NCI-H226 (cell line): Measurements from ENCODE around the gene PARD3B.
A peak's percentile ranks its signal among the peaks of the same experiment; 100 is the strongest.

ENCODE experiments used
- DNase-seq: peaks from one replicate; pipeline ENCODE4 v3.0.0-alpha.2; 2015

The PARD3B gene

DNA sequence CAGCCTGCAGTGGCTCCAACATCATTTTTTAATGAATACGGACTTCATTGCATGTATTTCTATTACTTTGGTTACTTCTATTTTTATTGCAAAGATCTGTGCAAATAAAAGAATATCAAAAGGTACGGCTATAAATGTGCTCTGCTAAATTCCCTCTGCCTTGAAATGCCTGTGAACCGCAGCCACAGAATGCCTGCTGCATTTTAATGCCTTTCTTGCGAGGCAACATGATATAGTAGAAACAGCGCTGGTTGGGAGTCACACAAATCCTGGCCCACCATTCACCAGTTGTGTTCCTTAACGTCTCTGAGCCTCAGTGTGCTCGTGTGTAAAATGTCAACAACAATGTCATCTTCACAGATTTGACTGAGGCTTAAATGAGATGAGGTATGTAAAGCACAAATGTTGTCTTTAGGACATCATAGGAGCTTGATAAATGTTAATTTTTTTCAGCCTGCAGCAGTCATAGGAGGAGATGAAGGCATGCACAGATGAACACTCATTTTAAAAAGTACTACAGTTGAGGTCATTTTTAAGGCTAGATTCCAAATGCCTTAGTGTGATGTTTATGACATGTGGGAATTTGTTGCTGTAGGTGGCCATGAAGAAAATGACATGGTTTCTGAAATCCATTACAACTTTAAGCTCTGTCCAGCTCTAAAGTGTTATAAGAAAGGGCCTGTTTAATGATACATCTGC lies 949.4 kb downstream of the PARD3B start:
- no peak for DNase-seq

DNA sequence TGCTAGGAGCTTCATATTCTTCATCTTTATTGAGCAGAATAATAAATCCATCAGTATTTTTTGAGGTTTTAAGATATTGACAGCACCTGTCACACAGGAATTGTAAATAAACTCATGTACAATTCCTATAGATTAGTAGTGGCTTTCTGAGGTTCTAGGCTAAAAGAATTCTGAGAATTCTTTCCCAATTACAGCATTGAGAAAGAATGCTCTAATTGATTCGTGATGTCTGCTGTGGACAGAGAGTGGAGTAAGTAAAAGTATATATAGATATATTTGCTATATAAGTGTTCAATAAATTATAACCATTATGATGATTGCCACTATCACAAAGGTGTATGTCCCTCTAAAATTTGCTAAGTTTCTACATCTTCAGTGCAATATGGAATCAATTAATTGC lies 950.5 kb downstream of the PARD3B start:
- no peak for DNase-seq

DNA sequence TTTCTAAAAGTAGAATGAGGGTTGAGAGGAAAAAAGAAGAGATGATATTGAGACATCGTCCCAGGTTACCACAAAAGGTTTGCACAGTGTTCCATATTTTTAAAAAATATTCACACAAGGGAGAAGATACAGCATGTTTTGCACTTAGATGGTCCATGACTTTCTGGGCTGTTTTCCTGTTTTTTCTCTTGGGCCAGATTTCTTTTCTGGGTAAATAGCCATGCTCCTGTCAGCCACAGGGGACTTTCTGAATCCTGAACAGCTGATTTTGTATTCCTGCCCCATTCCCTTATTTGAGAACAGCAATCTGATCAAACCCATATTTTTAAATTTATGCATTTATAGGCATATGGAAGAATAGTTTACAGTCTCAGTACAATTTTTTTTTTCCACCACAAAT lies 951.1 kb downstream of the PARD3B start:
- DNase-seq = no peak

DNA sequence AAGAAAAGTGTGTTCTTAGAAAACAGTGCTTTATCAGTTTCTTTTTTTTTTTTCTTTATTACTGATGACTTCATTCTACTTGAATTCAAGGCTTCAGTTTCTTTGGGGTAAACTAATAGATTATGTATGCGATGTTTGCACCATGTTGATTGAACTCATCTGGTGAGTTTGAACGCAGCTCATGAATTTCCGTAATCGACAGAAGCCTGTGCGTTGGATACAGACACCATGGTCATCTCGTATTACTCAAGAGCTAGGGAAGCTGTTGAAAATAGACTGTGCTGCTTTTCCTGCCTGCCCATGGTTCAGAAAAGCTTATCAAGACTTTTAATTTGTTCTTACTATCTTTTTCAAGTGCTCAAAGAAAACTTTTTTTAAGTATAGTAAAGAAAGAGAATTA lies 951.5 kb downstream of the PARD3B start:
- no peak for DNase-seq

DNA sequence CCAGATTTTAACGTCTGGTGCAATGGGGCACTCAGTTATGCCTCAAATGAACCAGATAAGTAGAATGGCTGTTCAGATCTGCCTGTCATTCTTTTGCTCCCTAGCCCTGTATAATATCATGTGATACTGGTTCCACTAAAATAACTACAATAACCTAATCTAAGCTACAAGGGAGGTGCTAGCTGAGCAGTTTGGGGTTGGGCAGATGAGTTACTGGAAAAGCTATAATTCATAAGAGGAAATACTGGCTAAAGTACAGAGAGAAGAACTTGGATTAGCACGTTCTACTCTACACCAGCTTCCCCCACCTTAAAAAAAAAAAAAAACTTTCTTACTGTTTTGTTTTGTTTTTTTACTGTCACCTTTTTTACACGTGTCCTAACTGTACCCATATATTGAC lies 953.7 kb downstream of the PARD3B start:
- DNase-seq = no peak

DNA sequence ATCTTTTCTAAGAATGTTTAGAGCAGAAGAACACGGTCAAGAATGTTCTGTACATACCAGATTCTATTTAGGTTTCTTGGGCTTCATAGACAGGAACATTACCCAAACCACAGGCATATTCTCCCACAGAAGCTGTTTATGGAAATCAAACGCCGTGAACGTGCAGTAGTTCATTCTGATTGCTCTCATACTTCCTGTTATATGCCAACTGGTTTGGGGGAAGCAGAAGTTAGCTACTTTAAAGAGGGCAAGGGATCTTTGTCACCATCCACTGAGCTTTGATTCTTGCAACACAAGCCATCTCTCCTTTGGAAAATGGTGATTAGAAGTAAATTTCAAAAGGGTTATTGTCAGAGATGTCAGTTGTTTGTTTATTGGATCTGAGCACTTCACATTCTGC lies 954.8 kb downstream of the PARD3B start:
- no peak for DNase-seq

DNA sequence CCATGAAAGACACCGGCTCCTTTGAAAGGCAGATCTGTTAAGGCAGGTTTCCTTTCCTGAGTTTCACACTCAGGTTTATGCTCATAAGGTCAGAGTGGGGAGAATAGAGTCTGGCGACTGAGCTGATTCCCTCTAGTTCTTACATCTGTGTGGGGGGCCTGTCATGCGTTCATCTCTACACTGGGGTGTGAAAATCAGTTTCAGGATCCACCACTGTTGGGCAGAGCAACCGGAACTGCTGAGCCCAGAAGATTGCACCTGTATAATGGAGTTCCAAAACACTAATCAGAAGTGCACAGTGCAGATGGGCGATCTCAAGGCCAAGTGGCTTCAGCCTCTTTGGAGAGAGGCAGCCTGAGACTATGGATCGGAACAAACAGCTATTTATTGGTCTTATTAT lies 955.7 kb downstream of the PARD3B start:
- DNase-seq = no peak

DNA sequence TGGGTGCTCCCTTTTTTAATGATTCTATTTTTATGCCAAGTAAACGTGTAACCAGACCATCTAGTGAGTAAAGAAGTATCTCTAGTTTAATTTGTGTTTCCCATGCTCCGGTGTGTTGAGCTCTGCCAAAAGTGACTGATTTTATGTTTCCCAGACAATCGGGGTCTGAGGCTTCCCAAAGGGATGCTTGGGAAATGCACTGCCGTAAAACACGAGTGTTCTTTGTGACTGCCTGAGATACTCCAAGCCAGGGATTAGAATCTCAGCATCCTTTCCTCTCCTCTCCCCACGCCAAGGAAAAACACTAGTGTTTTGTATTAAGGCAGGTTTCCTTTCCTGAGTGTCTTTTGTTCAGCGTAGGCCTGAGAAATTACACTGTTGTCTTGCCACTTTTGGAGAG lies 956.6 kb downstream of the PARD3B start:
- no peak for DNase-seq

DNA sequence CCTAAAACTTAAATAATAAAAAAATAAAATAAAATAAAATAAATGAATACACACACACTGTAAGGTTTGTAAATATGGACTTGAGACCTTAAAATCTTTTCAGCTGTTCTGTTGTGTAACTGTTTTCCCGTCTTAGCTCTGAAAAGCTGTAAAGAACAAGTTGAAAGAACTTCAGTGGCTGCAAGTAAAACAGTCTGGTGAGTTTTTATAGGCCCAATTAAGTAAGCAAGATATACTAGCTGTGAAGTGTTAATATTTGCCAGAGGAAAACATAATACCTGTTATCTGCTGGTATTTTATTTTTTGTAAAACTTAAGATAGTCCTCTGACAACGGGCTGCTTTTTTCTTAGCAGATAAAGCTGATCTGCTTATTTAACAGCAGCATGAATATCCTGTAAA lies 960.1 kb downstream of the PARD3B start:
- DNase-seq = no peak

DNA sequence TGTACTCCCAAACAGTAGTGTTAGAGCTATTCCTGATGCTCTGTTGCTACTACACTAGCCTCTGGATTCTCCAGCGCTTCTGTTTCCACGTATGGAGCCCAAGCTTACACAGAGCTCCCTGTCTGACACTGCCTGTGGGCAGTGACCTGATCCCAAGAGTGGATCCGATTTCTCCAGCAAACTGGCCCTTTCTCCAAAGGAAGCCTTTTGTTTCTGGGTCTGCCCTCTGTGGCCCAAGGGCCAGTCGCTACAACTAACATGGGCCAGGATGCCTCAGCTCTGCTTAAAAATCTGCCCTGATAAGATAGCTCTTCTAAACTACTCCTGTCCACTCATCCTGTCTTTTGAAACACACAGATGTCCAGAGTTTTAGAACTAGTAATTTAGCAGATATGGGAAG lies 964.4 kb downstream of the PARD3B start:
- no peak for DNase-seq

DNA sequence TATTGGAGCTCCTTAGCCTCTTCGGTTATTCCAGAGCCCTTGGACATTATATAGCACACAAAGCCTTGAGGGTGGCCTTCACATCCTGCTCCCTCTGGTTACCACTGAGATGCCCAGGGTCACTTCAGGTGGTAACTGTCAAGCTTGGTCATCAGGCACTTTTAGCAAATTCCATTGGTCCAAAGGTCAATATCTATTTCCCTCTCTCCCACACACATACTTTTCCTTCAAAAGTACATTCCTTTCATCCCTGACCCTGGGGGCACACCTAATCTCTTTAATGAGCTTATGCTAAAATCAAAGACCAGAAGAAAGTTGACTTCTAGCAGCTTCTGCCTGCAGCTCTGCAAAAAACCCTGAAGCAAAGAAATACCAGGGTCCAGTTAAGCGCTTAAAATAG lies 965.1 kb downstream of the PARD3B start:
- no peak for DNase-seq

DNA sequence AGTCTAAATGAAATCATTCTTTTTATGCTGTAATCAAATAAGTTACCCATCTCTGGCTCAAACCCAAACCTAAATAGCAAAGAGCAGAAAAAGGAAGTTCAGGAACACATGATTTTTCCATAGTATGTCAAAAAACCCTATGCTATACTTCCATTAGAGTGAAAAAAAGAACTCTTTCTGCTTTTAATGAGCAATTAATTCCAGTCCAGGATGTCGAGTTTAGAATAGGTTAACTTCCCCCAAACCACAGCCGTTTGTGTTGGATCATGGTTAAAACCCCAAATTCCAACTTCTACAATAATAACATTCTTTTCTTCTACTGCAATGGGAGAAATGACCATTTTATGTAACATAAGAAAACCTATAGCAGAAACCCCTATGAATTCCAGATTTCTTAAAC lies 965.9 kb downstream of the PARD3B start:
- DNase-seq = no peak

DNA sequence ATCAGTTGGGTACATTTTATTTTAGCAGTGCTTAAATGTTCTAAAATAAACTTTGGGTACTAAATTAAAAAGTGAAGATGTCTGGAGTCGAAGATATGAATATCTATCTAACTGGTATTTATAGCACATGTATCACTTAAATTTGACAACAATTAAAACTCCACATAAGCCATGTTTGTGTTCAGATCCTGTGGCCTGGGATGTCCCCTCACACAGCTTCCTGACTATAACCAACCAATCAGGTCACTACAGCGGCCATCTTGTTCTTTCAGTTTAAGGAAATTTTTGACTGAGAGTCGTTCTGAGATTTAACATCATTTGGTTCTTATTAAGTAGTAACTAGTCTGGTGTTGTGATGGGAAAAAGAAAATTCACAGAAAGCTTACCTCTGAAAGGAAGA lies 966.4 kb downstream of the PARD3B start:
- no peak for DNase-seq

DNA sequence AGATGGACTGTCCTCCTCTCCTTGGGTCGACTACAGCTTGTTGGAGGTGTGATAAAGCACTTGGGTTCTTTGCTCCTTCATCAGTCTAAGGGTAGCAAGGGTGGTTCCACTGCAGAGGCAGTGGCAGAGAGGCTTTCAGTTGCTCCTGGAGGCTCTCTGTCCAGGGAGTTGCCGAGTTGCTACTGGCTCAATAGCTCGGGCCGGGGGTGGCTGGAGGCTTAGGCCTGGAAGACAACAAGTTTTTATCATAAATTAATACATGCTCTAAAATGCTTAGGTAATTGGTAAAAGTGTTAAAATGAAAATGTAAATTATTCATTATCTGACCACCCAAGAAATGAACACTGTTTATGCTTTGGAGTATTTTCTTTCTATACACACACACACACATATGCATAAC lies 975.0 kb downstream of the PARD3B start:
- no peak for DNase-seq

DNA sequence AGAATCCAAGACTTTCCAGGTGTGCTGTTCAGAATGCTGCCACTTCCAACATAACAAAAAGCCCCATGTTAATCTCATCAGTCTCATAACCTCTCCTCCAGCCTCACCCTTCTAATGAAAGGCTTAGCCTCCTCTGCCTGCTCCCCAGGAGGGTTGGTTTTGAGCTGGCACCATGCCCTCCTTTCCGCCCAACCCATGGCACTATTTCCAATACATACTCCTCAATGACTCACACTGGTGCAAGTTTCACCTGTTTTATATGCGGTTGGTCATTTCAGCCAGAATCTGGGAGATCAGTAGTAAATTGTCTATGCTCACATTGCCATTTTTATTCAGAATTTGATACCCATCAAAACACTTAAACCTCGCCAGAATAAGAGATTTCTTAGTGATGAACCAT lies 979.4 kb downstream of the PARD3B start:
- DNase-seq = no peak

DNA sequence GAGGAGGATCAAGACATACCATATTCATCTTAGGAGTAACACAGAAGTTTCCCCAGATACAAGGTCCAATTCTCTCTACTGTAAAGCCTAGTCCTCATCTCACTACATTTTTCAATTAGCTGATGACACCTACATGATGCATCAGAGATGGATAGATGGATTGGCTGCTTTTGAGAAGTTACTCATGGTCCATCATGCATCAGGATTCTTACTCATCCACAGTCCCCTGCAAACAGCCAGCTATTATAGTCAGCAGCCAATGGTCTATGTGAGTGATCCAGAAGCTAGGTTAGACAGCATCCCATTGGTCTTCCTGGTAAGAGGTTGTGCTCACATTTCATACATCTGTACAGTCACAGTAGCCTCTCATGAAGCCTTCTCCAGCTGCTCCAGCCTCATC lies 982.5 kb downstream of the PARD3B start:
- DNase-seq = peak; percentile 2

DNA sequence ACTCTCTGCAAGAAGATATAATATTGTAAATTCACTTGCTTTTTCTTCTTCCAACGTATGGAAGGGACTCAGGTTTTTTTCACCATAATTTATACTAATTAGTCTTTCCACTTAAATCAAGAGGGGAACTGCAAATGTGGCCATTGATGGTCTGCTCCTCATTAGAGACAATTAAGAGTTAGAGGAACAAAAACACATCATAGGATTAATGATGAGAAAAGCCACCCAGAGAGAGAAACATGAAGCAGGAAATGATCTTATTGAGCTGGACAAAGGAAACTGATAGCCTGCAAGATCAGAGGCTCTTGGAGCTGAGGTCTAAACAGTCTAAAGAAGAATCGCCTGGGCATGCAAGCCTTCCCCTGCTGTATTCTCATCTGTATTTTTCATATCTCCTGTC lies 985.8 kb downstream of the PARD3B start:
- no peak for DNase-seq

DNA sequence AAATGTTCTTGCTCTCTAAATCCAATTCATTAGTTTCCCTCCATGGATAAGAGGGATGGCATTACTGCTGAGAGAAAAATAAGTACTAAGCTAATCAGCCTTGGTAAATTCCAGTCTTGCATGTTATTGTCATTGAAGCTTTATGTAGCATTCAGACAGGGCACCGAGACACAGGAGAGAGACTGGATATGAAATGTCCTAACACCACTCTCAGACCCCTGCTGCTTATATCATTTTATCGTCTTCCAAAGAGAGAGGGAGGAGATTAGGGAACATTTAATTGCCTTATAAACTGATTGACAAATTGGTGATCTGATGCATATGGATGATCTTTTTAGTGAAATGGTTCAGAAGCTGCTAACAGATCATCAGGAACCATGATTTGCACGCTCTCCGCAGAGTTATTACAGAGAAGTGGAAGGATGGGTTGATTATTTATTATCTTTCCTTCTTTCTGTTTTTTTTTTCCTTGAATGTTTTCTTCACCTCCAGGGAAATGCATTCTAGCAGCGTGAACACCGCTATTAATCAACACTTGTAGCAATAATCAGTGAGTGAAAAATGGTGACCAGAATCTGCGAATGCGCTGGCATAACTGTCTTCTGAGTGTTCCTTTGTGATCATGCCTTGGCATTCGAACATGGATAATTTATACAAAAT lies 986.3 kb downstream of the PARD3B start:
- no peak for DNase-seq

DNA sequence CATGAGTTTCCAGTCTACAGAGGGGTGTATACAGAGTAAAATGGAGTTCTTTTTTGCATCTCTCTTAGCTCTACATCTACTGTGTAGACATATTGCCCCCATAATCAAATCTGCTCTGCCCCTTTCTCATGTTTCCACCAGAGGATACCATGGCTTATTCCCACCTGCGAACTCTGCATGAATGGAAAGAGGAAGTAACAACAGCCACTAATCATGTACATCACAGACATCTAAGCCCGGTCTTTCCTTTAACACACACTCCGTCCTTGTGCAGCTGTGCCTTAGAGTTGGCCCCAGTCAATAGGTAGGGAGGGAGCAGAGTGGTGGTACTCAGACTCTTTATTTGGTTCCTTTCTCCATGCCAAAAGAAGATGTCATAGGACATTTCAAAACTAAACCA lies 989.7 kb downstream of the PARD3B start:
- no peak for DNase-seq

DNA sequence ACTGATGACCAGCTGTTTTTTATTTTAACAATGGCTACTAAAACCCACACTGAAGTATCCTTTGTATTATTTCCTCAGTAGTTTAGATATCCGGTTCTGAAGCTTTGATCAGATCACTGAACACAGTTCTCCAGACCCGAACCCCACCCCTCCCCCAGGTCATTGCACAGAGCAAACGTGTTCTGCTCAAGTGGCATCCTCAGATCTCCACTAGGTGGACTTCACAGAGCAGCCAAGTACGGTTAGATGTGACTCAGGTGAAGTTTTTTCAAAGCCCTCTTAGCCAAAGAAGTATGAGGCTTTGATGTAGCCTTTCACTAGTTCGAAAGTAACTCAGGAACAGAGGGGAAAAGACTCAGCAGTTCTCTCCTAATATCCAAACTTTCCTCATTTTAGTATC lies 994.3 kb downstream of the PARD3B start:
- DNase-seq = no peak

DNA sequence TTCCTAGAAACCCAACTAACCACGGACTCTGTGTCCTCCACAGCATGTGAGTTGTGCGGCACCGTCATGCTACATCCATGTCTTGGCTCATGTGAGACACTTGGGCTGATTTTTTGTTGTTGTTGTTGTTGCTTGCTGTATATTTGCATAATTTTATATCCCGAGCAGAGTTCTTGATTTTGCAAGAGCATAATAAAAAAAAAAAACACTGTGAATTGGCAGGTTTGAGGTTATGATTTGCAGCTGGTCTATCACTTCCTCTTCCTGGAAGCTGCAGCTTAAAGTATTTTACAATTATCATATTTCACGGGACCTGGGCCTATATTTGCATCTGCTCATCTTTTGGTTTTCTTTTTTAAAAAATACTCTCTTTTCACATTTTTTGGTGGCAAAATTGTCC lies 994.8 kb downstream of the PARD3B start:
- DNase-seq = no peak

DNA sequence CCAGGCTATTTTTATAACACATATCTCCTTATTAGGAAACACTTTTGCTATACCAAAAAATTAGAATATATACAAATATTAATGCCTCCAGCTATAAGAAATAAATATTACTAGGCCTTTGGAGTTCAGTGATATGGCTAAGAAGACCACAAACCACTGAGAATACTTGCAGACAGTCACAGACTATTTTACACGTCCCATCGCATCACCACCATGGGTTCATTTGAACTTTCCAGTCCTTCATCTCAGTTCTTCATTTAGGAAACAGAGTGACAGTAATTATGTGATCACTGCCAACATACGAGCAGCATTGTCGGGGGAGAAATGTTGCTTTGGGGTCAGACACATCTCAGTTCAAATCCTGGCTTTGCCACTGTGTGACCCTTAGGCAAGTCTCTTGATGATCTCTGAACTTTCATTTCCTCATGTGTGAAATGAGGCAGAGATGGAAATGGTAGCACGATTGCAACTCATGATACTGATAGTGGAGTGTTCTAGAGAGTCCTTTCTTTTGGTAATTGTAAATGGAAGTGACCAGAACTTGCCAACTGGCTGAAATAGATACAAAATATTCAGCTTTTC lies 998.1 kb downstream of the PARD3B start:
- no peak for DNase-seq

DNA sequence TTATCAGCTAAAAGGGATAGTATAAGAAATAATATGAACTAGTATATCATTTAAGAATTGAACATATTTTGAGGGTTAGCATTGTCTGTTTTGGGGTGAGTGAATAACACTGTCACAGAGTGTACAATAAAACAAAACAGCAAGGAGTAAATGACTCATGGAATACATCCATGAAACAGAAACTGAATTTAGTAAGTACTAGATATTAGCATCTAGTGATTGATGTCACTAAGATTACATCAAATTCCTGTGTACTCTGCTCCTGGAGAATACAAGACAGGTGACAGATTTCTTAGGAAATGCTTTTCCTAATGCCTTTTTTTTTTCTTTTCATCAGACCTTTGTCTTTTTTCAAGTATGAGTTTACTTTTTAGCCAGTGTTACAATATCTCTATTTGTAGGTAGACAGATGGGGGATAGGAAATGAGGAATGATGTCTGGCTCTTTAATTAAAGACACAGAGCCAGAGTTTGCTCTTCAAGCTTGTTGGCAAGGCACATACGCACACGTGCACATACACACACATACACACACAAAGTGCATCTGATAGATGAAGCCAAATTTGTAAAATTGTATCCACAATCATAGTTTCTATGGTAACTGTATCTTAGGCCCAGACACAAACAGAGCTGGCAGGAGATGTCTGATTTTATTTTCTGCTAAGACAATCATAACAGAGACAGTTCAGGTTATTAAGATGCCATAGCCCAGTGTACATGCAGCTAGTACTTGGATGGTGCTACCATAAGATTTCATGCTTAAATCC lies 998.8 kb downstream of the PARD3B start:
- no peak for DNase-seq
